GM19099 (cell line): ENCODE data around the gene WDFY4.
A peak's percentile ranks its signal among the peaks of the same experiment; 100 is the strongest.

Experiments
- POLR2A ChIP-seq: IDR thresholded peaks from 3 replicates; pipeline ENCODE4 v1.6.1; 2011; ENCODE audit warnings: low read depth; ENCODE audit not compliant: insufficient read length; ENCODE audit errors: extremely low read depth

Gene WDFY4, protein sequence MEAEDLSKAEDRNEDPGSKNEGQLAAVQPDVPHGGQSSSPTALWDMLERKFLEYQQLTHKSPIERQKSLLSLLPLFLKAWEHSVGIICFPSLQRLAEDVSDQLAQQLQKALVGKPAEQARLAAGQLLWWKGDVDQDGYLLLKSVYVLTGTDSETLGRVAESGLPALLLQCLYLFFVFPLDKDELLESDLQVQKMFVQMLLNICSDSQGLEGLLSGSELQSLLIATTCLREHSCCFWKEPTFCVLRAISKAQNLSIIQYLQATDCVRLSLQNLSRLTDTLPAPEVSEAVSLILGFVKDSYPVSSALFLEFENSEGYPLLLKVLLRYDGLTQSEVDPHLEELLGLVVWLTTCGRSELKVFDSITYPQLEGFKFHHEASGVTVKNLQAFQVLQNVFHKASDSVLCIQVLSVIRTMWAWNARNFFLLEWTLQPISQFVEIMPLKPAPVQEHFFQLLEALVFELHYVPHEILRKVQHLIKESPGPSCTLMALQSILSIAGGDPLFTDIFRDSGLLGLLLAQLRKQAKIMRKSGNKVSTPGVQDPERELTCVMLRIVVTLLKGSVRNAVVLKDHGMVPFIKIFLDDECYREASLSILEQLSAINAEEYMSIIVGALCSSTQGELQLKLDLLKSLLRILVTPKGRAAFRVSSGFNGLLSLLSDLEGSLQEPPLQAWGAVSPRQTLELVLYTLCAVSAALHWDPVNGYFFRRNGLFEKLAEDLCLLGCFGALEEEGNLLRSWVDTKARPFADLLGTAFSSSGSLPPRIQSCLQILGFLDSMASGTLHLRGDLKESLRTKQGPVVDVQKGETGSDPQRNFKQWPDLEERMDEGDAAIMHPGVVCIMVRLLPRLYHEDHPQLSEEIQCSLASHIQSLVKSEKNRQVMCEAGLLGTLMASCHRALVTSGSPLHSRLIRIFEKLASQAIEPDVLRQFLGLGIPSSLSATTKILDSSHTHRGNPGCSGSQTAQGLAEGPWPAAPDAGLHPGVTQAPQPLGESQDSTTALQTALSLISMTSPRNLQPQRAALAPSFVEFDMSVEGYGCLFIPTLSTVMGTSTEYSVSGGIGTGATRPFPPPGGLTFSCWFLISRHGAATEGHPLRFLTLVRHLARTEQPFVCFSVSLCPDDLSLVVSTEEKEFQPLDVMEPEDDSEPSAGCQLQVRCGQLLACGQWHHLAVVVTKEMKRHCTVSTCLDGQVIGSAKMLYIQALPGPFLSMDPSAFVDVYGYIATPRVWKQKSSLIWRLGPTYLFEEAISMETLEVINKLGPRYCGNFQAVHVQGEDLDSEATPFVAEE (N-terminal part only)

DNA sequence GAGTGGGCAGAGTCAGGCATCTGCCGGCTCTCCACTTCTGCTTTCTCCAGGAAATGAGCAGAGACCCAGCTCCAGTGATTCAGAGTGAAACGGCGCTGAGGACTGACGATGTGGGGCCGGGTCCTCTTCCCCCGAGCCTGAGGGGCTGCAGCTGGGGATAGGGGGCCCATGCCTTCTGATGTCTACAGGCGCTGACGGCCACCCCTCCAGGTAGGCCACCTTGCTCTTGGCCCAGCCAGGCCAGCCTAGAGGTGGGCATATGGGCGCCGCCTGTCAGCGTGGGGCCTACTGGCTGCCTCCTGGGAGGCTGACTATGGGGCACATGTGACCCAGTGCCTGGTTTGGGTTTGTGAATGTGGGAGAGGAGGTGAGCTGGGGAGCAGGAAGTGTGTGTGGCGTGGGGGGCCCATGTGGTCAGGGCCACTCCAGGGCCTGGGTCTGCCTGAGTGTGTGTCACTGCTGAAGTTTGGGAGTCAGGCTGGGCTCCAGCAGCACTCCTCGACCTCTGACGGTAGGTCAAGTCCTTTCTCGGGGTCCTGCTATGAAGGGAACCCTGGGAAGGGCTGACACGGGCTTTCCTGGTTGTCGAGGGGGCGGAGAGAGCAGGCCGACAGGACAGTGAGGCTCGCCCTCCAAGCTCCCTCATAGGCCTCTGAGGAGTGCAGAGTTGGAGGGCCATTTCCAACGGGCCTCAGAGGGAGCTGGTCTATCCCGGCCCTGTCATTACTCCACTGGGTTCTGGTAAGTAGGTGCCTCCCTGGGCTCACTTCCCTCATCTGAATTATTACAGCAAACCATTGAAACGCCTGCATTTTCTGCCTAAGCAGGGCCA is at the start of gene WDFY4:
WDFY4 (plus strand) TSS at position 82 of the 832 bp plus-strand sequence. CDS start 24,860 bp downstream, outside the sequence.
- TF ChIP-seq POLR2A, result peak; percentile 68

DNA sequence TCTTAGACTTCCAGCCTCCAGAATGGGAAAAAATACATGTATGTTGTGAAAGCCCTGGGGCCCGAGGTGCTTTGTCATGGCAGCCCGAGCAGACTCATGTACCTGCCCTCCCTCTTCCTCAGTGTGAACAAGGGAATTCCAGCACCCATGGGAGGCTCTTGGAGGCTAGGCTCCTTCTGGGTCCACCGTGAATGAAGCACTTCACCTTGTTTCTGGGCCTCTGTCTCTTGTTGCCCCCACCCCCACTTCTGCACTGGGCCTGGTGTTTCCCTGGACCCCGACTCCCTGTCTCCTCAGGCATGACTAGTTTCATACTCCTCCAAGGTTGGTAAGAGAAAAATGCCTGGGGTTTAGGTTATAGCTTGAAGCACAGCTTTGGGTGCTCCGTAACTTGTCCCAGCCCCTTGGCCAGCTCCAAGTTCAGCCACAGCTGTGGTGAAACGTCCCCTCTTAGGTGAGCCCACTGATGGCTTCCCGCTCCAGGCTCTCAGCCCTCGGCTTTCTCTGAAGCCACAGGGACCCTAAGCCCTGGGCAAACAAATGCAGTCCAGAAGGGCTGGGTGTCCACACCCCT is 49.6 kb upstream of the WDFY4 start:
- no peak for TF ChIP-seq POLR2A

DNA sequence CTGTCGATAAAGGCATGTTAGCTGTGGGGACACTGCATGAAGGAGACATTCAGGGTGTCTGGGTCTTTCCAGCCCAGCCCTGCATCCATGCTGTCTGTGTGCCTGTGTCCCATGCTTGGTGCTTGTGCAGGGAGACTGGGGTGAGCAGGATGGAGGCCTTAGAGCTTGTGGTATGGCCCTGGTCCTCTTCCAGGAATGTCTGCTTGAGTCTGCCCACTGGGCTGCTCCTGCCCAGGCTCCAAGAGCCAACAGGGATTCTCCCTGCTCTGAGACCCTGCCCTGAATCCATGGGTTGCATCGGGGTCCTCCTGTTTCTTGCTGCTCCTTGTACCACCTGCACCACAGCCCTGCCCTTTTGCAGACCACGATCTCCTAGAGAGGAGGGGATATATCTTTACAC is 48.4 kb upstream of the WDFY4 start:
- no peak for TF ChIP-seq POLR2A

DNA sequence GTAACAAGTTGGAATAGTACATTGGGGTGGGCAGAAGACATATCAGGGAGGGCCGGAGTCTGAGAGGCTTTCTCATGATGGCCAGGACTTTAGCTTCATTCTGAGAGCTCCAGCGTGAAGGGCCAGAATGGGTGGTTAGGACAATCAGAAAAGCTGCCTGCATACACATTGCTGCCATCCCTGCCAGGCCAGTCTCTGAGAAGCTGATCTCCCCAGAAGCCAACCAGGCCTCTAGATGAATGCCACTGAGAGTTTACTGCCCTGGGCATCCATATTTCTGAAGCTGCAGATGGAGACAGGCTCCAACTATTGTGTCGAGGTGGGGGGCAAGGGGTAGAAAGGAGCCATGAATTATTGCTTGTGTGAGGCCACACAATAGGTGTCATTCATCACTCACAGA is 47.8 kb upstream of the WDFY4 start:
- no peak for TF ChIP-seq POLR2A

DNA sequence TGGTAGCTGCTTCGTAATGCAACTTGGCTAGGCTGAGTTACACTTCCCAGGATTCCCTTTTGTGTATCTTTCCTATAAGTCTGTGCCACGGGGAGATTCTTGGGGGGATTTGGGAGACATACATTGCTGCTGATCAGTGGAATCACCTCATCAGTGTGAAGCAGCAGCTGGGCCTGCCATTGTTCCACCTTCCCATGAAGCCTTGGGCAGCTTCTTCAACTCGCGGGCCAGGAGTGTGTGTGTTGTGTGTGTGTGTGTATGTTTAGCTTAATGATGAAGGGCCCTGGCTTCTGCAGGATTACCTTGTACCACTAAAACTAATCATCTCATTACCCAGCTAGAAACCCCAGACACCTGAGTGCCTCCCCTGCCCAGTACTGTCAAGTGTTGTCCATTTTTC is 46.5 kb upstream of the WDFY4 start:
- TF ChIP-seq POLR2A, result no peak

DNA sequence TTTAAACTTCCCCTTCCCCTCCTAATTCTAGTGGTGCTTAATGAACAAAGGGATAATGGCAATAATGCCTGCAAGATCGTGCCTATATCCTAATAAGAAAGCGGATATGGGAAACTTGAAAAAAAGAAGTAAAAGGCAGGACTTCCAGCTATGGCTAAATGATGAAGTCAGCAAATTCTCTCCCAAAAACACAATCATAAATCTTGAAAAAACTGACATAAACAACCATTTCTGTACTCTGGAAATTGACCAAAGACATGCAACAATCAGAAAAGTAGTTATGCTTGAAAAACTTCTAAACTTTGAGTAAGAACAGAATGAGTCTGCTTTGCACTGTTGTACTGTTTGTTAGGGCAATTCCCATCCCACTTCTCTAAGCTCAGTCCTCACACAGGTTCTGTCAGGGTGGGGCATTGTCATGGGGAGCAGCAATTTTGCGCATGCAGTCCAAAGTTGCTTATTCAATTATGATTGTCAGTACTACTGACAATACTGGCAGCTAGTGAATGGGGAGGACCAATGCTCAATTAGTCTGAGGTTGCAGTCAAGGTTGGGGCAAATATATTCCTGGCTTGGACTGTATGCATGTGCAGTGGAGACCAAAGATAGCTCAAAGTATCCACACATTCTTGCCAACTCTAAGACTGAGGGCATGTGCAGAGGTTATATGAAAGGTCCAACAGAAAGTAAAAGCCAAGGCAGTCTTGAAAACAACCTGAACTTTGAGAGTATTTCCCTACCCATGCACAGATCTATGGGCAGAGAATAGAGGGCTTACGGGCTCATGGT is 45.7 kb upstream of the WDFY4 start:
- TF ChIP-seq POLR2A, result no peak

DNA sequence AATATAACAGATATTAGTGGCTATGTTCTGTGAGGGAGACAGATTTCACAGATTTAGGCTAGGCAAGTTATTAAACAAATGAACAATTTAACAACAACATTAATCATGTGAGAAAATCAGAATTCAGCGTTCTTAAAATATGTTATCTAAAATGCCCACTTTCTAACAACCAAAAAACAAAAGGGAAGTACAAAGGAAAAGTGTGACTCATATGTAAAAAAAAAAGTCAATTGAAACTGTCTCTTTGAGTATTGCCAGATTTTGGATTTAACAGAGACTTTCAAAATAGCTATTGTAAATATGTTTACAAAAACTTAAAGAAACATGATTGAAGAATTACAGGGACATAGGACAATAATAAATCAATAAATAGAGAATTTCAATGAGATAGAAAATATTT is 45.0 kb upstream of the WDFY4 start:
- no peak for TF ChIP-seq POLR2A

DNA sequence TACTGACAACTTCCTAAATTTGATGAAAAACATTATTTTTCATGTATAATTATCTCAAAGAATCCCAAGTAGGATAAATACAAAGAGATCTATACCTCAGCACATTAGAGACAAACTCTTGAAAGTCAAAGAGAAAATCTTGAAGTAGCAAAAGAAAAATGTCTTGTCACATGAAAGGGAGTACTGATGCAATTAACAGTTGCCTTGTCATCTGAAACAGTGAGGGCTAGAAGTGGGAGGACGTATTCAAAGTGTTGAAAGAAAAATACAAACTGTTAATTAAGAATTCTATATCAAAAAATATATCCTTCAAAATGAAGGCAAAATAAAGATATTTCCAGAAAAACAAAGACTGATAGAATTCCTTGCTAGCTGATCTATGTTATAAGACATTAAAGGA is 44.3 kb upstream of the WDFY4 start:
- TF ChIP-seq POLR2A, result no peak

DNA sequence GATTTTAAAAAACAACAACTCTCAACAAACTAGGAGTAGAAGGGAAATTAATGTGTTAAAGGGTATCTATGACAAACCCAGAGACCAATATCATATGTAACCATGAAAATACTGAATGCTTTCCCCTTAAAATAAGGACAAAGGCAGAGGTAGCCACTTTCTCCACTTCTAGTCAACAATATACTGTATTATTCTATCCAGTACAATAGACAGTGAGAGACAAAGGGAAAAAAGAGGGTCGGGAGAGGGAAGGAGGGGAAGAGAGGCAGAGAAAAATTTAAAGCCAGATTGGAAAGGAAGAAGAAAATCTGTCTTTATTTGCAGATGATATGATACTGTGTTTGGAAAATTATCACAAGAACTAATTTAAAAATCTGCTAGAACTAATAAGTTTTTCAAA is 39.1 kb upstream of the WDFY4 start:
- no peak for TF ChIP-seq POLR2A

DNA sequence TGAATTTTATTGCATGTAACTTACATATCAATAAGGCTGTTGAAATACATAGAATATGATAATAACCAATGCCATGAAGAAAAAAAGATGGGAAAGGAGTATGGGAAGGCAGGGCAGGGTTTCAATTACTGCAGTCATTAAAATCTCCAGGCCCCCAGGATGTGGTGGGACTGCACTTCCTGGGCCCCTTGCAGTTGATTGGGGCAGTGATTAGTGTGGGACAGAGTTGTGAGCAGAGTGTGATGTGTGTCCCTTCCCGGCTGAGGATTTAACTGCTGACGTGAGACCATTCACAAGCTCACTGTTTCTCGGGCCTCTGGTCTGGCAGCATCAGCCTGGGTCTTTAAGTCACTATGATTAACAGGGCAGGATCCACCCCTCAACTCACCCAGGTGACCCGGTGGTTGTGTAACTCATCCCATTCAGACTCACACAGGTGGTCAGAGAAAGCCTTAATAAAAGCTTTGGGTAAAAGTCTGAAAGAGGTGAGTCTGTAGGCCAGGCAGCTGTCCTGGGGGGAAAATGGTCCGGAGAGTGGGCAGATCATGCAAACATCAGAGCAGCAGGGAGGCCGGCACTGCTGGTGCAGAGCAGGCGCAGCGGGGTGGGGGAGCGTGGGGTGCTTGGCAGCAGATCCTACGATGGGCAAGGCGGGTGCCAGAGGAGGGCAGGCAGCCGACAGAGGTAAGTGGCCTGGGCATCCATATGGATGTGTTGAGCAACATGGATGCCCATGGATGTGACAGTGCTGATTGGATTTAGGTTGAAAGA is 36.3 kb upstream of the WDFY4 start:
- no peak for TF ChIP-seq POLR2A

DNA sequence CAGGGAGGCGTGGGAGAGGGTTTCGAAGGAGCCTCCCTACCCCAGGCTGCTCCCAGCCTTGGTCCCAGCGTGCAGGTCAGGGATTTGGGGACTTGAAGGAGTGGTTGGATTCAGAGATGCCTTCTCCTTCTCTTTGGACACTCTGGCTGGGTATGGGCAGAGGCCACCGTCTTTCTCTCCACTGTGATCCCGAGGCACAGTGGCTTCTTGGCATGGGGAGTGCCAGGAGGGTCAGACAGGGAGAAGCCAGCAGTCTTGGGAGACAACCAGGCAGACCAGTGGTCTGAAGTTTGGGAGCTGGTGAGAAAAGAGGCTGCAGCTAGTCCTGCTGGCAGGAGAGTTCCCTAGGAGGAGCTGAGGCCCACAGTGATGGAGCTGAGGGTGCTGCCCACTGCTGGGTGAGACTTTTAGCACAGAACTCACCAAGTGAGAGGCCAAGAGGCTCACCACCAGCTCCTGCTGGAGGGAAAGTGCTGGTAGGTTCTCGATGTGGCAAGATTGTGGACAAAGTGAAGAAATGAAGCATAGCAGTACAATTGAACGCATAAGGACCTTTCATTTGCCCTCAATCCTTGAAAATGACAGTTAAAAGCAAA is 35.2 kb upstream of the WDFY4 start:
- TF ChIP-seq POLR2A, result no peak

DNA sequence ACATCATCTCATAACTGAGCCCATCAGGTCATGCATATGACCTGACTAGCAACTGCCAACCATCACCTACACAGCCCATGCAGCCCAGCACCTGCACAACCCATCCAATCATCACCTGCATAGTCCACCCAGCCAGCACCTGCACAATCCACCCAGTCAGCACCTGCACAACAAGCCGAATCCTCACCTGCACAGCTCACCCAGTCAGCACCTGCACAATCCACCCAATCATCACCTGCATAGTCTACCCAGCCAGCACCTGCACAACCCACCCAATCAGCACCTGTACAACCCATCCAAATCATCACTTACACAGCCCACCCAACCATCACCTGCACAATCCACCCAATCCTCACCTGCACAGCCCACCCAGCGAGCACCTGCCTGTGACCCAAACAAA is 33.4 kb upstream of the WDFY4 start:
- no peak for TF ChIP-seq POLR2A
